HUDEP-2 (cell line): ENCODE data around the gene CGGBP1.

Experiments
- DNase-seq, 76 experiments: peaks; one replicate each; lab custom pipeline; 2025; ENCODE audit not compliant: unreplicated experiment in 76 of 76; lab: John Stamatoyannopoulos, UW

CGGBP1 gene

GRCh38 chr3:88058581-88059379 is at the start of gene CGGBP1, which contains the start of gene ZNF654:
Gene CGGBP1, minus strand, starts transcription at chr3:88059005. Its CDS starts 3,029 bp downstream, at chr3:88055976.
Gene ZNF654, plus strand, starts transcription at chr3:88059255. Its CDS starts 65 bp downstream, at chr3:88059320.
- DNase-seq: peak; percentile 20 to 99 (median 96)

GRCh38 chr3:88105325-88105724 is 46.5 kb upstream of the CGGBP1 start:
- DNase-seq: no peak

- DNase-seq: no peak
Observed at GRCh38 chr3:88101142-88101541, 42.3 kb upstream of the CGGBP1 start.

- no peak for DNase-seq
Observed at GRCh38 chr3:88093266-88093665, 34.5 kb upstream of the CGGBP1 start.

GRCh38 chr3:88092270-88092669 is 33.5 kb upstream of the CGGBP1 start:
- no peak for DNase-seq

GRCh38 chr3:88090681-88091080 is 31.9 kb upstream of the CGGBP1 start:
- DNase-seq: no peak

GRCh38 chr3:88084097-88084501 is 25.3 kb upstream of the CGGBP1 start:
- no peak for DNase-seq

GRCh38 chr3:88082854-88083253 is 24.0 kb upstream of the CGGBP1 start:
- no peak for DNase-seq

GRCh38 chr3:88078932-88079331 is 20.1 kb upstream of the CGGBP1 start:
- no peak for DNase-seq

GRCh38 chr3:88076712-88077111 is 17.9 kb upstream of the CGGBP1 start:
- DNase-seq: peak in 18 of 76 experiments; percentile 3 to 46 (median 30)

GRCh38 chr3:88075497-88075896 is 16.7 kb upstream of the CGGBP1 start:
- no peak for DNase-seq

- no peak for DNase-seq
Observed at GRCh38 chr3:88075072-88075471, 16.3 kb upstream of the CGGBP1 start.

GRCh38 chr3:88061746-88062145 is 2.9 kb upstream of the CGGBP1 start:
- no peak for DNase-seq

- DNase-seq: peak in 12 of 76 experiments; percentile 4 to 48 (median 32)
Observed at GRCh38 chr3:88059380-88060170, 770 bp upstream of the CGGBP1 start.

- peak in 3 of 76 experiments; percentile 35 to 63 (median 37) for DNase-seq
Observed at GRCh38 chr3:88058306-88058580, 562 bp downstream of the CGGBP1 start.

GRCh38 chr3:88057630-88058305 is 1.0 kb downstream of the CGGBP1 start:
- peak in 2 of 76 experiments; percentile 11 to 26 for DNase-seq

GRCh38 chr3:88046766-88047165 is 12.0 kb downstream of the CGGBP1 start:
- DNase-seq: no peak

GRCh38 chr3:88044411-88044810 is 14.4 kb downstream of the CGGBP1 start:
- DNase-seq: no peak

- no peak for DNase-seq
Observed at GRCh38 chr3:88041005-88041404, 17.8 kb downstream of the CGGBP1 start.

- DNase-seq: no peak
Observed at GRCh38 chr3:88040529-88040928, 18.3 kb downstream of the CGGBP1 start.

GRCh38 chr3:88038566-88038965 is 20.2 kb downstream of the CGGBP1 start:
- no peak for DNase-seq
